Activated CD4-positive, alpha-beta T cell treated with anti-CD3 and anti-CD28 coated beads, Interleukin-2, amount 10 ng/mL, durations not matched to agents 7 days and 5 days (primary cell): ENCODE results near the gene AFMID. TPM values are rescaled to one million over a fixed set of nuclear protein-coding genes. Genes with fewer than 3 reads are reported as not detected.
A peak's percentile ranks its signal among the peaks of the same experiment; 100 is the strongest.

Experiments used
- CTCF ChIA-PET: fragments of 350-600 bp; sonication (Branson Sonifier 250); formaldehyde crosslinking; loops from one replicate; lab custom pipeline; 2021; ENCODE audit warnings: antibody characterized with exemption; lab: Charles Lee
- POLR2A ChIA-PET: fragments of 350-600 bp; sonication (Branson Sonifier 250); formaldehyde crosslinking; loops from one replicate; lab custom pipeline; 2021; ENCODE audit warnings: antibody characterized with exemption; lab: Charles Lee
- DNase-seq: peaks from one replicate; pipeline ENCODE4 v3.0.0-alpha.2; 2020
- H3K27ac Mint-ChIP-seq: one replicate; pipeline ENCODE4 v1.8.0; 2021; ENCODE audit warnings: mild to moderate bottlenecking, moderate library complexity, mixed read lengths
- H3K27me3 Mint-ChIP-seq: one replicate; pipeline ENCODE4 v1.8.0; 2021; ENCODE audit warnings: mixed read lengths
- H3K36me3 Mint-ChIP-seq: one replicate; pipeline ENCODE4 v1.8.0; 2021; ENCODE audit warnings: low read depth, mixed read lengths
- H3K4me1 Mint-ChIP-seq: one replicate; pipeline ENCODE4 v1.8.0; 2021; ENCODE audit warnings: mixed read lengths
- H3K4me3 Mint-ChIP-seq: one replicate; pipeline ENCODE4 v1.8.0; 2021; ENCODE audit warnings: mild to moderate bottlenecking, moderate library complexity, mixed read lengths
- H3K9me3 Mint-ChIP-seq: one replicate; pipeline ENCODE4 v1.8.0; 2021; ENCODE audit warnings: mixed read lengths
- total RNA-seq, 2 experiments: library from RNA; stranded (reverse); gene quantifications; one replicate each; pipeline ENCODE4 v1.2.3, GENCODE V29; 2021

AFMID gene
- total RNA-seq, 2 experiments from 2014 or later = 16.8 to 17.0 TPM

DNA sequence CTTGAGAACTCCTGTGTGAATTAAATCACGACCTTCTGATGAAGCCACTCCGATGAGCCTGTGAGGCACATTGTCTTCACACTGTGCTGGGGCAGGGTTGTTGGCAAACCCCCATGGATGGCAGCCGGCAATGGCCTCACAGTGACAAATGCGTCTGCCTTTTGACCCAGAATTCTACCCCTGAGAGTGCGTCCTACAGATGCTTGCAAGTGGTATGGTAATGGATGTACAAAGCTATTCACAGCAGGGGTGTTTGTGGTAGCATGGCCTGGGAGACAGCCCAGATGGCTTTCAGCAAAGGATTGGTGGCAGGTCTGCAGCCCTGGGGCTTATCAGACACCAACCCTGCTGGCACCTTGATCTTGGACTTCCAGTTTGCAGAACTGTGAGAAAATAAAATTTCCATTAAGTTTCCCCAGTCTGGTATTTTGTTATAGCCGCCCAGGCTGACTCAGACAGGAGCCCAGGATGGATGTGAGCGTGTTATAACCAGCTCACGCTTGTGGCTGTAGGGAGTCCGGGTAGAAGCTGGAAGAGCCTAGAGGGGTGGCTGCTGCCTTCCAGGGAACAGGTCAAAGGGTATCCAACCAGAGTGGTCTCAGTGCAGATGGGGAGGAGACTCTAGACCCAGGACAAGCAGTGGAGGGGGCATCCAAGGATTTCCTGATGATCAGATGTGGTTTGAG, 10.1 kb downstream of the AFMID start:
- POLR2A ChIA-PET = no interaction called here
- Mint-ChIP-seq H3K36me3 (peaks cover 13% of the 10 kb centered on the region), H3K4me1 (peaks cover 11% of the 10 kb centered on the region), H3K4me3 (no peak overlapping the region), H3K27ac (no peak overlapping the region), H3K27me3 (no peaks in the 10 kb centered on the region), H3K9me3 (no peaks in the 10 kb centered on the region)
- no peak for DNase-seq
- CTCF ChIA-PET = interaction anchor here (0.9 to 2.1 kb wide), 4 partner anchors 8 to 21 kb away, joined by 3 to 7 read pairs (median 4); partner anchors contain the start of gene BIRC5

DNA sequence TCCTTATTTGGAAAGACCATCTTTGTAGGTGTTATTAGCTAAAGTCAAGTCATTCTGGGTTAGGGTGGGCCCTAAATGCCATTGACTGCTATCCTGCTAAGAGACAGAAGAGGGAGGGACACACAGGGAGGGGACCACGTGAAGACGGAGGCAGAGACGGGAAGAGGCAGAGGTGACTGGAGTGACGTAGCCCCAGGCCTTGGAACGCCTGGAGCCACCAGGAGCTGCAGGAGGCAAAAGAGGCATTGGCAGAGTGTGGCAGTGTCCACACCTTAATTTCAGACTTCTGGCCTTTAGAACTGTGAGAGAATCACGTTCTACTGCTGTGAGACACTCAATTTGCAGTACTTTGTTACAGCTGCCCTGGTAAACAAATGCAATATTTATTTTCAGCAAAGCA, 13.3 kb downstream of the AFMID start:
- ChIA-PET CTCF (interaction anchor here (1.0 kb wide), 1 partner anchor 50 kb away, joined by 3 read pairs; no protein-coding TSS in a partner anchor), POLR2A (no interaction called here)
- DNase-seq = no peak
- Mint-ChIP-seq H3K4me1 (peaks cover 11% of the 10 kb centered on the region), H3K36me3 (peaks cover 13% of the 10 kb centered on the region), H3K27me3 (no peaks in the 10 kb centered on the region), H3K4me3 (no peak overlapping the region), H3K27ac (no peak overlapping the region), H3K9me3 (no peaks in the 10 kb centered on the region)

DNA sequence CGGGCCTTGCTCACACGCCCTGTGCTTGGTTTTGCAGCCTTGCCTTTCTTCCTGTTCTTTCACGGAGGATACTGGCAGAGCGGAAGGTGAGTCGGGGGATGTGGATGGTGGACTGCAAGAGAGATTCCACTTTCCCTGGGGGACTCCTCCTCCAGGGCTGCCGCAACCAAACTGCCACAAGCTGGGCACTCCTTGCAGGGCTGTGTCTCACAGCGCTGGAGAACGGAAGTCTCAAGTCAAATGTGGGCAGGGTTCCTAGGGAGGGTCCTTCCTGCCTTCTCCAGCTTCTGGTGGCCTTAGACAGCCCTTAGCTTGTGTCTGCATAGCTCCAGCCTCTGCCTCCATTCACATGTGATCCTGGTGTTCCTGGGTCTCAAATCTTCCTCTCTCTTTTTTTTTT, 15.5 kb downstream of the AFMID start:
- POLR2A ChIA-PET = no interaction called here
- Mint-ChIP-seq H3K27ac (no peak overlapping the region), H3K4me1 (peaks cover 8% of the 10 kb centered on the region), H3K27me3 (no peaks in the 10 kb centered on the region), H3K36me3 (peaks cover 4% of the 10 kb centered on the region), H3K9me3 (no peaks in the 10 kb centered on the region), H3K4me3 (no peak overlapping the region)
- CTCF ChIA-PET = interaction anchor here (1.0 to 1.5 kb wide), 3 partner anchors 24 to 118 kb away, joined by 3 to 7 read pairs (median 5); no protein-coding TSS in a partner anchor
- no peak for DNase-seq

DNA sequence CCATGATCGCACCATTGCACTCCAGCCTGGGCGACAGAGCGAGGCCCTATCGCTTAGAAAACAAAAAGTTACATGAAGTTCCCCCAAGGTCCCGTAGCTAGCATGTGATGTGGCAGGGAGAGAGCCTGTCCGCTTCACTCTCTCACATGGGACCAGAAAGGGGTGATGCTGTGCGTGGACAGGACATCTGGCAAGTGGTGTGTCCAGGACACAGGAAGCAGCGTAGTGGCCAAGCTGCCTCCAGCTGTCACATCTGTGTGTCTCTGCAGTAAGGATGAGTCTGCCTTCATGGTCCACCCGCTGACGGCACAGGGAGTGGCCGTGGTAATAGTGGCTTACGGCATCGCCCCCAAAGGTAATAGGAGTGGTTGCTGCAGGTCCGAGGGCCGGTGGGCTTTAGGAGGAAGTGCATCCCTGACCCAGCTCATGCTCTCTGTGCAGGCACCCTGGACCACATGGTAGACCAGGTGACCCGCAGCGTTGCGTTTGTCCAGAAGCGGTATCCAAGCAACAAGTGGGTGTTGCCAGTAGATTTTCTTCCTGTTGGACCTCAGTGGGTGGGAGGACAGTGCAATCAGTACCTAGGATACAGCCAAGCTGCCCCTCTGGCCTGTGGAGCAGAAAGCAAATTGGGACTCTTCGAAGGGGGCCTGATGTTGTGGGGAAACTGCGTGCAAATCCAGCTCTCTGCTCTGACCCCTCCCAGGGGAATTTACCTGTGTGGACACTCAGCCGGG, 17.4 kb downstream of the AFMID start:
- H3K4me3 Mint-ChIP-seq = no peak overlapping the region
- no peaks in the 10 kb centered on the region for H3K27me3 Mint-ChIP-seq
- no peak for DNase-seq
- ChIA-PET POLR2A (no interaction called here), CTCF (interaction anchor here (1.4 kb wide), 1 partner anchor 7 kb away, joined by 4 read pairs; no protein-coding TSS in a partner anchor)
- no peaks in the 10 kb centered on the region for H3K36me3 Mint-ChIP-seq
- no peak overlapping the region for H3K27ac Mint-ChIP-seq
- H3K4me1 Mint-ChIP-seq = no peaks in the 10 kb centered on the region
- H3K9me3 Mint-ChIP-seq = no peaks in the 10 kb centered on the region

DNA sequence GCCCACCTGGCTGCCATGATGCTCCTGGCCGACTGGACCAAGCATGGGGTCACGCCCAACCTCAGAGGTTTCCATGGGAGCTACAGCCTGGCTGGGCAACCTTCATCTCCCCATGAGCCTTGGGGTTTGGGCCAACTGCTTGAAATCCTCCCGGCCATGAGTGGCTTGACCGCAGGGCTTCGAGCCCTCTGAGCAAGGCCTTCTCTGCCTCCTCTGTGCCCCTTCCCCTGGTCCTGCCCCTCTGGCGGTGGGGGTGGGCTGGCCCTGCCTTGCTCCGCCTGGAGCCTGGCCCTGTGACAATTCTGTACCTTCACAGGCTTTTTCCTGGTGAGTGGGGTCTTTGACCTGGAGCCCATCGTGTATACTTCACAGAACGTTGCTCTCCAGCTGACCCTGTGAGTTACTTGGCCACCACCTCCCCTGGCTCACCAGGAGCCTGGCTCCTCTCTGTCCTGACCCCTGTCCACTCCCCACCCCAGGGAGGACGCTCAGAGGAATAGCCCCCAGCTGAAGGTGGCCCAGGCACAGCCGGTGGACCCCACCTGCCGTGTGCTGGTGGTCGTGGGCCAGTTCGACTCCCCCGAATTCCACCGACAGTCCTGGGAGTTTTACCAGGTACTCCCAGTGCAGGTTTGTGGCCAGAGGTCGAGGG, 18.1 kb downstream of the AFMID start:
- Mint-ChIP-seq H3K27me3 (no peaks in the 10 kb centered on the region), H3K36me3 (no peaks in the 10 kb centered on the region), H3K4me3 (no peak overlapping the region), H3K27ac (no peak overlapping the region), H3K9me3 (no peaks in the 10 kb centered on the region), H3K4me1 (no peaks in the 10 kb centered on the region)
- POLR2A ChIA-PET = no interaction called here
- CTCF ChIA-PET = interaction anchor here (1.1 to 1.4 kb wide), 2 partner anchors 8 to 16 kb away, joined by 3 to 4 read pairs; no protein-coding TSS in a partner anchor
- no peak for DNase-seq

DNA sequence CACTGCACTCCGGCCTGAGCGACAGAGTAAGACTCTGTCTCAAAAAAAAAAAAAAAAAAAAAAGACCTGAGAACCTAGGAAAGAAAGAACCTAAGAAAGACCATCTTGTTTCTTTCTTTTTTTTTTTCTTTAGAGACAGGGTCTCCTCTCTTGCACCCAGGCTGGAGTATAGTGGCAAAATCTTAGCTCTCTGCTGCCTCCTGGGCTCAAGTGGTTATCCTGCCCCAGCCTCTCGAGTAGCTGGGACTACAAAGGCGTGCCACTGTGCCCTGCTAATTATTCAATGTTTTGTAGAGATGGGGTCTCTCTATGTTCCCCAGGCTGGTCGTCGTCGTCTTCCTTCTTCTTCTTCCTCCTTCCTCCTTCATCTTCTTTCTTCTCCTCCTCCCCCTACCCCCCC, 19.1 kb downstream of the AFMID start:
- DNase-seq = no peak
- Mint-ChIP-seq H3K36me3 (no peaks in the 10 kb centered on the region), H3K9me3 (no peaks in the 10 kb centered on the region), H3K4me1 (no peaks in the 10 kb centered on the region), H3K4me3 (no peak overlapping the region), H3K27ac (no peak overlapping the region), H3K27me3 (no peaks in the 10 kb centered on the region)
- CTCF ChIA-PET = interaction anchor here (1.1 kb wide), 1 partner anchor 17 kb away, joined by 3 read pairs; no protein-coding TSS in a partner anchor
- POLR2A ChIA-PET = no interaction called here

DNA sequence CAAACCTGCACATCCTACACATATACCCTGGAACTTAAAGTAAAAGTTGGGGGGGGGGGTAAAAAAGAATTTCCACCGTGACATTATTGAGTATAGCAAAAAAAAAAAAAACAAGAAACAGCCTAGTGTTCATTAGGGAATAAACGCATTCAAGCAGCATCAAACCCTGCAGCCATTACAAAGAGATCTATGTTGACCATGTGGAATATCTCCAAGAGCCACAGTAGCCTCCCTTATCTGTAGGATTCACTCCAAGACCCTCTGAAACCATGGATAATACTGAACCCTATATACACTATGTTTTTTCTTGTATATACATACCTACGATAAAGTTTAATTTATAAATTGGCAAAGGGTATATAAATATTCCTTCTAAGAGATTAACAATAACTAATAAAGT, 21.3 kb downstream of the AFMID start:
- no peak overlapping the region for H3K4me3 Mint-ChIP-seq
- ChIA-PET CTCF (interaction anchor here (0.6 to 1.1 kb wide), 2 partner anchors 15 to 41 kb away, joined by 3 read pairs; no protein-coding TSS in a partner anchor), POLR2A (no interaction called here)
- no peak for DNase-seq
- H3K27me3 Mint-ChIP-seq = no peaks in the 10 kb centered on the region
- H3K27ac Mint-ChIP-seq = no peak overlapping the region
- H3K4me1 Mint-ChIP-seq = no peaks in the 10 kb centered on the region
- H3K36me3 Mint-ChIP-seq = no peaks in the 10 kb centered on the region
- no peaks in the 10 kb centered on the region for H3K9me3 Mint-ChIP-seq

DNA sequence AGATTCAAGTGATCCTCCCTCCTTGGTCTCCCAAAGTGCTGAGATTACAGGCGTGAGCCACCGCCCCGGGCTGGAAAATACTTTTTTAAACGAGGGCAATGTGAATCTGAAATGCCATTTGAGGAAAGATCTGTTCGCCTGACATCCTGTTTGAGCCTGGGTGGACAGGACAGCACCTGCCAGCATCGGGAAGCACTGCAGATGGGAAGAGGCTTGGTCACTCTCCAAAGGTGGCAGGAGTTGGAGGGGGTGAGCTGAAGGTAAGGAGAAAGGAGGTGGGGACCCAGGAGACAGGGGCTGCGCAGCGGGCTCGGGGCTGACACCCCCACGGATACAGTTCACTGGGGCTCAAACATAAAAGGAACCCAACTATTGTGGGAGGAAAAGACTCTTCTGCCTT, 22.9 kb downstream of the AFMID start:
- H3K9me3 Mint-ChIP-seq = no peaks in the 10 kb centered on the region

DNA sequence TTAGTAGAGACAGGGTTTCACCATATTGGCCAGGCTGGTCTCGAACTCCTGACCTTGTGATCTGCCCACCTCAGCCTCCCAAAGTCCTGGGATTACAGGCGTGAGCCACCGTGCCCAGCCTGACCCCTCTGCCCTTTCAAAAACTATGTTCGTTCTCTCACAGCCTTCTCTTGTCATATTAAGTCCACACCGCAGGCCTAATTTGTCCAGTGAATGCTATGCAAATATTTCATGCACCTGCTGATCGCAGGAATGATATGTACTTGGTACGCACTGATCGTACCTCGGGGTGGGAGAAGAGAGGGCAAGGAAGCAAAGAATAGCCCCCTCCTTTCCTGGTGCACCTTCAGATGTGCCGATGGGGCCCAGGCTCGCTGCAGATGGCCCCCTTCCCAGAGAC, 23.9 kb downstream of the AFMID start:
- CTCF ChIA-PET = no interaction called here
- Mint-ChIP-seq H3K4me3 (no peak overlapping the region), H3K27me3 (no peaks in the 10 kb centered on the region), H3K9me3 (no peaks in the 10 kb centered on the region), H3K27ac (no peak overlapping the region), H3K36me3 (peaks cover 8% of the 10 kb centered on the region), H3K4me1 (peaks cover 13% of the 10 kb centered on the region)
- POLR2A ChIA-PET = no interaction called here
- no peak for DNase-seq

More for the DNA sequence above, 22.9 kb downstream of the AFMID start:
- Mint-ChIP-seq H3K36me3 (peaks cover 5% of the 10 kb centered on the region), H3K4me3 (no peak overlapping the region), H3K4me1 (peaks cover 8% of the 10 kb centered on the region), H3K27me3 (no peaks in the 10 kb centered on the region), H3K27ac (no peak overlapping the region)
- ChIA-PET POLR2A (no interaction called here), CTCF (no interaction called here)
- no peak for DNase-seq

DNA sequence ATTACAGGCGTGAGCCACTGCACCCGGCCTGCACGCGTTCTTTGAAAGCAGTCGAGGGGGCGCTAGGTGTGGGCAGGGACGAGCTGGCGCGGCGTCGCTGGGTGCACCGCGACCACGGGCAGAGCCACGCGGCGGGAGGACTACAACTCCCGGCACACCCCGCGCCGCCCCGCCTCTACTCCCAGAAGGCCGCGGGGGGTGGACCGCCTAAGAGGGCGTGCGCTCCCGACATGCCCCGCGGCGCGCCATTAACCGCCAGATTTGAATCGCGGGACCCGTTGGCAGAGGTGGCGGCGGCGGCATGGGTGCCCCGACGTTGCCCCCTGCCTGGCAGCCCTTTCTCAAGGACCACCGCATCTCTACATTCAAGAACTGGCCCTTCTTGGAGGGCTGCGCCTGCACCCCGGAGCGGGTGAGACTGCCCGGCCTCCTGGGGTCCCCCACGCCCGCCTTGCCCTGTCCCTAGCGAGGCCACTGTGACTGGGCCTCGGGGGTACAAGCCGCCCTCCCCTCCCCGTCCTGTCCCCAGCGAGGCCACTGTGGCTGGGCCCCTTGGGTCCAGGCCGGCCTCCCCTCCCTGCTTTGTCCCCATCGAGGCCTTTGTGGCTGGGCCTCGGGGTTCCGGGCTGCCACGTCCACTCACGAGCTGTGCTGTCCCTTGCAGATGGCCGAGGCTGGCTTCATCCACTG, 27.0 kb downstream of the AFMID start, which contains the start of gene BIRC5:
Gene BIRC5 (plus strand): TSS at position 238 of the 690 bp plus-strand sequence. CDS start 64 bp downstream, at position 302.
- H3K4me3 Mint-ChIP-seq = peak within 1 kb of the TSS; percentile 95
- no peaks in the 10 kb centered on the region for H3K27me3 Mint-ChIP-seq
- H3K27ac Mint-ChIP-seq = peak within 1 kb of the TSS; percentile 95
- POLR2A ChIA-PET = no interaction called here
- peak; percentile 93 for DNase-seq
- CTCF ChIA-PET = interaction anchor here (0.7 to 1.7 kb wide), 3 partner anchors 12 to 92 kb away, joined by 3 to 4 read pairs (median 3); no protein-coding TSS in a partner anchor
- no peaks in the 10 kb centered on the region for H3K9me3 Mint-ChIP-seq
- peaks cover 23% of the 10 kb centered on the region for H3K36me3 Mint-ChIP-seq
- H3K4me1 Mint-ChIP-seq = peaks cover 25% of the 10 kb centered on the region

DNA sequence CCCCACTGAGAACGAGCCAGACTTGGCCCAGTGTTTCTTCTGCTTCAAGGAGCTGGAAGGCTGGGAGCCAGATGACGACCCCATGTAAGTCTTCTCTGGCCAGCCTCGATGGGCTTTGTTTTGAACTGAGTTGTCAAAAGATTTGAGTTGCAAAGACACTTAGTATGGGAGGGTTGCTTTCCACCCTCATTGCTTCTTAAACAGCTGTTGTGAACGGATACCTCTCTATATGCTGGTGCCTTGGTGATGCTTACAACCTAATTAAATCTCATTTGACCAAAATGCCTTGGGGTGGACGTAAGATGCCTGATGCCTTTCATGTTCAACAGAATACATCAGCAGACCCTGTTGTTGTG, 27.5 kb downstream of the AFMID start:
- DNase-seq = no peak
- ChIA-PET POLR2A (no interaction called here), CTCF (interaction anchor here (0.7 to 1.7 kb wide), 3 partner anchors 13 to 36 kb away, joined by 3 to 4 read pairs (median 4); no protein-coding TSS in a partner anchor)
- peaks cover 28% of the 10 kb centered on the region for H3K36me3 Mint-ChIP-seq
- peak overlapping the region; percentile 95 for H3K27ac Mint-ChIP-seq
- peaks cover 30% of the 10 kb centered on the region for H3K4me1 Mint-ChIP-seq
- H3K27me3 Mint-ChIP-seq = no peaks in the 10 kb centered on the region
- peak overlapping the region; percentile 95 for H3K4me3 Mint-ChIP-seq
- H3K9me3 Mint-ChIP-seq = no peaks in the 10 kb centered on the region
